Liver (tissue), 9 donors: ENCODE data around the gene PSMD5. TPM values are rescaled to one million over a fixed set of nuclear protein-coding genes. Genes with fewer than 3 reads are reported as not detected.

ENCODE experiments used
- DNase-seq: peaks from one replicate; pipeline ENCODE4 v3.0.0-alpha.2; 2017; ENCODE audit warnings: low spot score
- H3K27ac ChIP-seq, 2 donors: one replicate each; pipeline ENCODE4 v1.7.0; 2013; ENCODE audit warnings: inconsistent platforms in 2 of 2, low read length in 2 of 2, control low read depth in 1 of 2, low read depth in 1 of 2, mild to moderate bottlenecking in 1 of 2
- H3K27me3 ChIP-seq, 4 donors: one replicate each; pipeline versions ENCODE4 v1.6.1 to v1.7.0; 2013; ENCODE audit warnings: low read length in 3 of 4, inconsistent platforms in 1 of 4, mild to moderate bottlenecking in 1 of 4, moderate library complexity in 1 of 4; ENCODE audit not compliant: control insufficient read depth in 4 of 4, insufficient read depth in 4 of 4
- H3K36me3 ChIP-seq, 4 donors: one replicate each; pipeline versions ENCODE4 v1.6.1 to v1.7.0; 2013; ENCODE audit warnings: low read length in 3 of 4, mild to moderate bottlenecking in 3 of 4, low read depth in 1 of 4, moderate library complexity in 1 of 4; ENCODE audit not compliant: control insufficient read depth in 4 of 4, insufficient read depth in 3 of 4
- H3K4me1 ChIP-seq, 4 donors: one replicate each; pipeline versions ENCODE4 v1.6.1 to v1.7.0; 2013; ENCODE audit warnings: low read length in 3 of 4, mild to moderate bottlenecking in 3 of 4, moderate library complexity in 1 of 4; ENCODE audit not compliant: control insufficient read depth in 4 of 4, insufficient read depth in 4 of 4
- H3K4me3 ChIP-seq, 3 donors: one replicate each; pipeline versions ENCODE4 v1.6.1 to v1.7.0; 2013; ENCODE audit warnings: low read length in 3 of 3, control low read depth in 1 of 3, low read depth in 1 of 3, mild to moderate bottlenecking in 1 of 3
- H3K9ac ChIP-seq, 2 donors: one replicate each; pipeline ENCODE4 v1.7.0; 2013; ENCODE audit warnings: low read length in 2 of 2, mild to moderate bottlenecking in 2 of 2, moderate library complexity in 2 of 2, control low read depth in 1 of 2, low read depth in 1 of 2
- H3K9me3 ChIP-seq, 4 donors: one replicate each; pipeline versions ENCODE4 v1.6.1 to v1.7.0; 2013; ENCODE audit warnings: low read length in 3 of 4; ENCODE audit not compliant: control insufficient read depth in 4 of 4
- ATF3 ChIP-seq: IDR thresholded peaks from 2 replicates; pipeline ENCODE4 v1.6.1; 2016; ENCODE audit warnings: antibody characterized with exemption
- CTCF ChIP-seq: fragments of 150-350 bp; IDR thresholded peaks from 2 replicates; pipeline ENCODE4 v1.5.1; 2017; ENCODE audit warnings: improper control_type of control experiment, low read depth, low read length; ENCODE audit not compliant: missing input control
- EGR1 ChIP-seq, 2 donors: IDR thresholded peaks; 2 replicates each; pipeline ENCODE4 v1.6.1; 2016 to 2018; ENCODE audit warnings: antibody characterized with exemption in 2 of 2, low read depth in 2 of 2
- FOXA1 ChIP-seq: IDR thresholded peaks from 2 replicates; pipeline ENCODE4 v1.6.1; 2016; ENCODE audit warnings: antibody characterized with exemption
- FOXA2 ChIP-seq: IDR thresholded peaks from 2 replicates; pipeline ENCODE4 v1.6.1; 2016; ENCODE audit warnings: antibody characterized with exemption
- GABPA ChIP-seq, 2 donors: IDR thresholded peaks in 1 of 2; conservative IDR thresholded peaks in 1 of 2; 2 replicates each; pipeline ENCODE4 v1.6.1; 2016; ENCODE audit warnings: antibody characterized with exemption in 2 of 2, mild to moderate bottlenecking in 1 of 2, moderate library complexity in 1 of 2
- HNF4A ChIP-seq, 2 donors: conservative IDR thresholded peaks; 2 replicates each; pipeline ENCODE4 v1.6.1; 2016; ENCODE audit warnings: antibody characterized with exemption in 2 of 2, mild to moderate bottlenecking in 2 of 2
- HNF4G ChIP-seq: IDR thresholded peaks from 2 replicates; pipeline ENCODE4 v1.6.1; 2016; ENCODE audit warnings: antibody characterized with exemption
- JUND ChIP-seq, 2 donors: IDR thresholded peaks; 2 replicates each; pipeline ENCODE4 v1.6.1; 2016; ENCODE audit warnings: antibody characterized with exemption in 2 of 2
- MAX ChIP-seq: IDR thresholded peaks from 2 replicates; pipeline ENCODE4 v1.6.1; 2016; ENCODE audit warnings: antibody characterized with exemption
- NR2F2 ChIP-seq: IDR thresholded peaks from 2 replicates; pipeline ENCODE4 v1.6.1; 2016; ENCODE audit warnings: antibody characterized with exemption
- RAD21 ChIP-seq, 2 donors: IDR thresholded peaks; 2 replicates each; pipeline ENCODE4 v1.6.1; 2016; ENCODE audit warnings: antibody characterized with exemption in 2 of 2, mild to moderate bottlenecking in 2 of 2
- REST ChIP-seq: IDR thresholded peaks from 2 replicates; pipeline ENCODE4 v1.6.1; 2016; ENCODE audit warnings: antibody characterized with exemption, mild to moderate bottlenecking
- RXRA ChIP-seq, 2 donors: IDR thresholded peaks; 2 replicates each; pipeline ENCODE4 v1.6.1; 2017 to 2018; ENCODE audit warnings: antibody characterized with exemption in 2 of 2, mild to moderate bottlenecking in 1 of 2
- SP1 ChIP-seq: IDR thresholded peaks from 2 replicates; pipeline ENCODE4 v1.6.1; 2018; ENCODE audit warnings: antibody characterized with exemption, mild to moderate bottlenecking
- TAF1 ChIP-seq: conservative IDR thresholded peaks from 2 replicates; pipeline ENCODE4 v1.6.1; 2016; ENCODE audit warnings: antibody characterized with exemption, mild to moderate bottlenecking
- YY1 ChIP-seq: IDR thresholded peaks from 2 replicates; pipeline ENCODE4 v1.6.1; 2016; ENCODE audit warnings: antibody characterized with exemption, mild to moderate bottlenecking
- ZBTB33 ChIP-seq: IDR thresholded peaks from 2 replicates; pipeline ENCODE4 v1.6.1; 2016; ENCODE audit warnings: antibody characterized with exemption
- WGBS: extraction: QIAGEN DNeasy Blood & Tissue Kit; methylation state at CpG from one replicate; pipeline ENCODE4 v1.1.7; 2013; 5-methylcytosine and 5-hydroxymethylcytosine counted together
- polyA plus RNA-seq, 2 donors: library from polyadenylated mRNA; stranded (reverse) in 1 of 2; unstranded in 1 of 2; fragments of 200-250 nt in 1 of 2; fragments of >200 nt in 1 of 2; fragmentation: Nextera tagmentation in 1 of 2; extraction: Ambion mirVana in 1 of 2; gene quantifications; one replicate each; pipeline versions ENCODE4 v1.2.1 to v1.2.3, GENCODE V29; 2013 to 2015
- total RNA-seq, 2 donors: library from RNA; depleted of rRNA; stranded (reverse); fragments of >200 nt; gene quantifications; one replicate each; pipeline ENCODE4 v1.2.3, GENCODE V29; 2014
- donor health status: healthy.
- donor health status: healthy.
- donor health status: healthy.
- donor health status: healthy.
- donor health status: healthy.

PSMD5 gene
- total and polyA plus RNA-seq, 4 donors, result 10.9 to 19.1 (median 16.0) TPM

- Histone ChIP-seq H3K9ac (no peak overlapping the region), H3K27ac (no peak overlapping the region), H3K27me3 (no peaks in the 10 kb centered on the region), H3K4me3 (no peak overlapping the region), H3K9me3 (no peaks in the 10 kb centered on the region), H3K4me1 (peaks cover 0 to 4% (median 0%) of the 10 kb centered on the region in 4 donors), H3K36me3 (peaks cover 0 to 13% (median 7%) of the 10 kb centered on the region in 4 donors)
- TF ChIP-seq RAD21 (IDR thresholded peaks at IDR 0.05) (no peak), GABPA (IDR thresholded peaks at IDR 0.05 in 1 of 2, conservative IDR thresholded peaks at IDR 0.05 in 1 of 2) (no peak), MAX (no peak), YY1 (no peak), FOXA1 (no peak), EGR1 (IDR thresholded peaks at IDR 0.05; ENCODE audit: low read depth in 2 of 2) (no peak), ZBTB33 (no peak), JUND (IDR thresholded peaks at IDR 0.05) (no peak)
- 93% methylated on average over 3 of the region's 3 CpGs for WGBS
- no peak for DNase-seq
Measured at GRCh38 chr9:120854596-120855327, 12.0 kb upstream of the PSMD5 start.

- 90% methylated on average over 6 of the region's 6 CpGs for WGBS
- Histone ChIP-seq H3K27ac (no peak overlapping the region), H3K9me3 (no peaks in the 10 kb centered on the region), H3K36me3 (peaks cover 0 to 18% (median 7%) of the 10 kb centered on the region in 4 donors), H3K9ac (no peak overlapping the region), H3K27me3 (no peaks in the 10 kb centered on the region), H3K4me1 (peaks cover 0 to 4% (median 0%) of the 10 kb centered on the region in 4 donors), H3K4me3 (no peak overlapping the region)
- TF ChIP-seq FOXA1, result no peak
- TF ChIP-seq ZBTB33, result no peak
- TF ChIP-seq JUND (IDR thresholded peaks at IDR 0.05), result no peak
- no peak for TF ChIP-seq ATF3
- TF ChIP-seq HNF4G, result no peak
- TF ChIP-seq HNF4A (conservative IDR thresholded peaks at IDR 0.05), result no peak
- no peak for TF ChIP-seq GABPA (IDR thresholded peaks at IDR 0.05 in 1 of 2, conservative IDR thresholded peaks at IDR 0.05 in 1 of 2)
- TF ChIP-seq SP1, result no peak
- TF ChIP-seq FOXA2, result no peak
- TF ChIP-seq RAD21 (IDR thresholded peaks at IDR 0.05), result no peak
- TF ChIP-seq CTCF, result no peak
- TF ChIP-seq NR2F2, result no peak
- TF ChIP-seq REST, result no peak
- TF ChIP-seq EGR1 (IDR thresholded peaks at IDR 0.05; ENCODE audit: low read depth in 2 of 2), result no peak
- TF ChIP-seq YY1, result no peak
- no peak for TF ChIP-seq TAF1
- TF ChIP-seq RXRA (IDR thresholded peaks at IDR 0.05), result no peak
- TF ChIP-seq MAX, result no peak
- no peak for DNase-seq
Measured at GRCh38 chr9:120853198-120853597, 10.5 kb upstream of the PSMD5 start.
